ENCODE data around the gene UGT1A8.

The UGT1A8 gene

GRCh38 chr2:233803292-233803911 is 186.0 kb downstream of the UGT1A8 start:
- no peak for DNase-seq

GRCh38 chr2:233803994-233804393 is 186.6 kb downstream of the UGT1A8 start:
- no peak for DNase-seq

GRCh38 chr2:233807215-233807865 is 189.9 kb downstream of the UGT1A8 start:
- no peak for DNase-seq

- DNase-seq, result no peak
Observed at GRCh38 chr2:233807966-233808935, 190.8 kb downstream of the UGT1A8 start.

- no peak for DNase-seq
Observed at GRCh38 chr2:233810385-233810784, 193.0 kb downstream of the UGT1A8 start.

GRCh38 chr2:233811087-233811486 is 193.7 kb downstream of the UGT1A8 start:
- no peak for DNase-seq

GRCh38 chr2:233811732-233812131 is 194.3 kb downstream of the UGT1A8 start:
- no peak for DNase-seq

GRCh38 chr2:233813236-233814055 is 196.0 kb downstream of the UGT1A8 start:
- DNase-seq, result no peak

- DNase-seq, result no peak
Observed at GRCh38 chr2:233814056-233814835, 196.8 kb downstream of the UGT1A8 start.

- DNase-seq, result no peak
Observed at GRCh38 chr2:233815861-233816260, 198.4 kb downstream of the UGT1A8 start.

GRCh38 chr2:233816334-233816733 is 198.9 kb downstream of the UGT1A8 start:
- no peak for DNase-seq

GRCh38 chr2:233816771-233817170 is 199.3 kb downstream of the UGT1A8 start:
- no peak for DNase-seq

GRCh38 chr2:233817361-233817911 is 200.0 kb downstream of the UGT1A8 start:
- no peak for DNase-seq

GRCh38 chr2:233817995-233818638 is 200.7 kb downstream of the UGT1A8 start:
- no peak for DNase-seq

GRCh38 chr2:233818639-233819621 is 201.5 kb downstream of the UGT1A8 start:
- DNase-seq, result no peak

- no peak for DNase-seq
Observed at GRCh38 chr2:233819884-233820773, 202.7 kb downstream of the UGT1A8 start.

- no peak for DNase-seq
Observed at GRCh38 chr2:233820774-233821105, 203.3 kb downstream of the UGT1A8 start.

GRCh38 chr2:233821196-233821595 is 203.8 kb downstream of the UGT1A8 start:
- no peak for DNase-seq

GRCh38 chr2:233821709-233822100 is 204.3 kb downstream of the UGT1A8 start:
- DNase-seq, result no peak
